DND-41 (cell line): ENCODE measurements around the gene PSMG3.

Experiments used
- ATAC-seq: fragments of 200-7000 bp; cut with Tn5 transposase; 3 replicates; pipeline ENCODE4 v1.9.1; 2021; ENCODE audit warnings: low read depth; ENCODE audit not compliant: insufficient read depth
- DNase-seq: peaks from one replicate; pipeline ENCODE4 v3.0.0-alpha.2; 2020
- H2AFZ ChIP-seq: 2 replicates; pipeline ENCODE4 v1.6.0; 2012; ENCODE audit warnings: low read depth, low read length
- H3K27ac ChIP-seq: 2 replicates; pipeline ENCODE4 v1.5.1; 2012; ENCODE audit warnings: low read length, inconsistent platforms
- H3K27me3 ChIP-seq: fragments of 200-600 bp; sonication (generic); 2 replicates; pipeline ENCODE4 v1.6.0; 2012; ENCODE audit warnings: low read length, mild to moderate bottlenecking, inconsistent platforms; ENCODE audit not compliant: insufficient read depth, poor library complexity
- H3K36me3 ChIP-seq: 2 replicates; pipeline ENCODE4 v1.5.1; 2012; ENCODE audit warnings: low read length, inconsistent platforms; ENCODE audit not compliant: insufficient read depth
- H3K4me1 ChIP-seq: 2 replicates; pipeline ENCODE4 v1.5.1; 2012; ENCODE audit warnings: mild to moderate bottlenecking, low read length; ENCODE audit not compliant: insufficient read depth
- H3K4me2 ChIP-seq: 2 replicates; pipeline ENCODE4 v1.6.0; 2012; ENCODE audit warnings: mild to moderate bottlenecking, moderate library complexity, low read length, inconsistent platforms; ENCODE audit not compliant: insufficient read depth
- H3K4me3 ChIP-seq, 2 experiments: fragments of 200-600 bp in 1 of 2; shearing (Covaris generic) in 1 of 2; 2 replicates each; pipeline ENCODE4 v1.5.1; 2012 to 2016; ENCODE audit warnings: inconsistent platforms in 2 of 2, low read length in 2 of 2, mild to moderate bottlenecking in 2 of 2, low read depth in 1 of 2, moderate library complexity in 1 of 2
- H3K79me2 ChIP-seq: 2 replicates; pipeline ENCODE4 v1.6.0; 2012; ENCODE audit warnings: low read length, inconsistent platforms; ENCODE audit not compliant: insufficient read depth
- H3K9ac ChIP-seq: 2 replicates; pipeline ENCODE4 v1.6.0; 2012; ENCODE audit warnings: low read depth, mild to moderate bottlenecking, inconsistent platforms, low read length, moderate library complexity
- H3K9me3 ChIP-seq: 2 replicates; pipeline ENCODE4 v1.5.1; 2012; ENCODE audit warnings: low read length, moderate library complexity, mild to moderate bottlenecking, inconsistent platforms; ENCODE audit not compliant: insufficient read depth, severe bottlenecking
- H4K20me1 ChIP-seq: 2 replicates; pipeline ENCODE4 v1.6.0; 2012; ENCODE audit warnings: low read length; ENCODE audit not compliant: insufficient read depth
- CTCF ChIP-seq: IDR thresholded peaks from 2 replicates; pipeline ENCODE4 v1.5.1; 2012; ENCODE audit warnings: borderline replicate concordance, low read length, moderate library complexity, mild to moderate bottlenecking; ENCODE audit not compliant: poor library complexity, severe bottlenecking; ENCODE audit errors: extremely low read depth
- EZH2 ChIP-seq: IDR thresholded peaks from 3 replicates; pipeline ENCODE4 v1.6.1; 2012; ENCODE audit warnings: borderline replicate concordance, low read depth, mild to moderate bottlenecking, moderate library complexity, low read length, inconsistent platforms; ENCODE audit not compliant: severe bottlenecking

Gene PSMG3

GRCh38 chr7:1593904-1594421 is 24.1 kb upstream of the PSMG3 start:
- H3K27ac ChIP-seq = peak overlapping the region; percentile 98

GRCh38 chr7:1593091-1593866 is 23.4 kb upstream of the PSMG3 start:
- Histone ChIP-seq H3K4me2 (peak overlapping the region; percentile 23), H3K4me3 (peak overlapping the region in 1 of 2 experiments; percentile 4; a peak in 1 of 4 replicates), H3K4me1 (peaks cover 54% of the 10 kb centered on the region), H2AFZ (no peak overlapping the region), H3K27me3 (no peaks in the 10 kb centered on the region), H3K9ac (peak overlapping the region; percentile 40), H3K27ac (peak overlapping the region; percentile 98), H3K9me3 (no peaks in the 10 kb centered on the region), H4K20me1 (no peaks in the 10 kb centered on the region), H3K36me3 (no peaks in the 10 kb centered on the region), H3K79me2 (no peaks in the 10 kb centered on the region)
- DNase-seq (peak; percentile 14), ATAC-seq (no peak)
- TF ChIP-seq CTCF (peak; percentile 47), EZH2 (no peak)

More at GRCh38 chr7:1593904-1594421, 24.1 kb upstream of the PSMG3 start:
- Histone ChIP-seq H3K27me3 (no peaks in the 10 kb centered on the region), H2AFZ (no peak overlapping the region), H3K9me3 (no peaks in the 10 kb centered on the region), H3K79me2 (no peaks in the 10 kb centered on the region), H3K4me3 (no peak overlapping the region), H3K4me1 (peaks cover 53% of the 10 kb centered on the region), H3K36me3 (no peaks in the 10 kb centered on the region), H3K9ac (peak overlapping the region; percentile 40; the same call in 1 of the 2 replicates), H4K20me1 (no peaks in the 10 kb centered on the region), H3K4me2 (no peak overlapping the region)
- ATAC-seq (no peak), DNase-seq (no peak)
- TF ChIP-seq EZH2 (no peak), CTCF (no peak)

GRCh38 chr7:1592299-1592871 is 22.6 kb upstream of the PSMG3 start:
- Histone ChIP-seq H3K4me3 (peak overlapping the region in 1 of 2 experiments; percentile 45; a peak in 2 of 4 replicates), H3K36me3 (no peaks in the 10 kb centered on the region), H3K27me3 (no peaks in the 10 kb centered on the region), H2AFZ (no peak overlapping the region), H3K4me2 (peak overlapping the region; percentile 69), H3K9me3 (no peaks in the 10 kb centered on the region), H4K20me1 (no peaks in the 10 kb centered on the region), H3K27ac (peak overlapping the region; percentile 98), H3K9ac (peak overlapping the region; percentile 59), H3K4me1 (peaks cover 54% of the 10 kb centered on the region), H3K79me2 (no peaks in the 10 kb centered on the region)
- ATAC-seq = peak; percentile 76
- DNase-seq = peak; percentile 94
- TF ChIP-seq EZH2 (no peak), CTCF (no peak)
